GM18867 (cell line): ENCODE data around the gene IFNG.

ENCODE experiments used
- ATAC-seq: cut with Tn5 transposase; IDR thresholded peaks from one replicate; pipeline ENCODE4 v1.9.1; 2021; ENCODE audit warnings: mild to moderate bottlenecking, moderate library complexity; ENCODE audit not compliant: unreplicated experiment

Gene IFNG

DNA sequence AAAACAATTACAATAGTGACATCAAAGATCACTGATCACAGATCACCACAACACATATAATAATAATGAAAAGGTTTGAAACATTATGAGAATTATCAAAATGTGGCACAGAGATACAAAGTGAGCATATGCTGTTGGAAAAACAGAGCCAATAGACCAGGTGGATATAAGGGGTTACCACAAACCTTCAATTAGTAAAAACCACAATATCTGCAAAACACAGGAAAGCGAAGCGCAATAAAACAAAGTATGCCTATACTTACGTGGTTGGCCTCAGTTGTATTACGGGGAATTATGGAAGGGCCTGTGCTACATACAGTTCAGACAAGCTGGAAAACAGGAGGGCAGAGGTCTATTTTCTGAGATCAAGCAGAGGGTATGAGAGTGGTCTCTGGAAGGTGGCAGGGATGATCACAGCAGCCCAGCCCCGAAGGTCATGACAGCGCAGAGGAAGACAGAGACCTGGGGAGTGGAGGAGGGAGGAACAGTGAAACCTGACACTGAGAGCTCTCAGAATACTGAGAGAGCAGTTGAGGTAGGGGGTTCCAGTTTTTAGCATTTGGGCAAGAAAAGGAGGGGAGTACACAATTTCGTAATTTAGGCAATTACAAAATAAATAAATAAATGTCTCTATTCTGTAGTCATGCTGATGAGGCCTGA, 41.3 kb downstream of the IFNG start:
- no peak for ATAC-seq

DNA sequence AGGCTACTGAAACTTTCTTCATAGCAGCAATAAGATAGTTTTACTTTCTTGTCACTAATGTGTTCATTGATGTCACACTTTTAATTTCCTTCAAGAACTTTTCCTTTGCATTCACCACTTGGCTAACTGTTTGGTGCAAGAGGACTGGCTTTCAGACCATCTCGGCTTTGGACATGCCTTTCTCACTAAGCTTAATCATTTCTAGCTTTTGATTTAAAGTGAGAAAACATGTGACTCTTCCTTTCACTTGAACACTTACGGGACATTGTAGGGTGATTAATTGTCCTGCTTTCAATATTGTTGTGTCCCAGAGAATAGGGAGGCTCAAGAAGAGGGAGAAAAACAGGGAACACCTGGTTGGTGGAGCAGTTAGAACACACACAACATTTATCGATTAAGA, 41.9 kb downstream of the IFNG start:
- no peak for ATAC-seq

DNA sequence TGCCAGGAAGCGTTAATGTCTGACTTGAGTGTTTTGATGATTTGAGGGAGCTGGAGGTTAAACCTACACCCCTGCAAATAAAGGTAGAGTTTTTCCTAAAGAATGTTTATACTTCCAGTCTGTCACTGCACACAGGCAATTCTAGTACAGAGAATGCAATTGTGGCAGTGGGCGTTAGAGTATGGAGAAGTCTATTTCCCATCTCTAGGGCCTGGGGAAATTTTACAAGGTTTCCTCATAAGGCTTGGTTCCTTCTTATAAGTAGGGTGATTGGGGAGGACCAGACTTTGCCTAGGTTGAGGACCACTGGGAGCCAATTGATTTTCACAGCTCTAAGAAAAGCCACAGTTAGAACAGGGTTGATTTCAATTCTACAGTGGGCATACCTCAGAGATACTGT, 44.3 kb downstream of the IFNG start:
- ATAC-seq, result no peak

DNA sequence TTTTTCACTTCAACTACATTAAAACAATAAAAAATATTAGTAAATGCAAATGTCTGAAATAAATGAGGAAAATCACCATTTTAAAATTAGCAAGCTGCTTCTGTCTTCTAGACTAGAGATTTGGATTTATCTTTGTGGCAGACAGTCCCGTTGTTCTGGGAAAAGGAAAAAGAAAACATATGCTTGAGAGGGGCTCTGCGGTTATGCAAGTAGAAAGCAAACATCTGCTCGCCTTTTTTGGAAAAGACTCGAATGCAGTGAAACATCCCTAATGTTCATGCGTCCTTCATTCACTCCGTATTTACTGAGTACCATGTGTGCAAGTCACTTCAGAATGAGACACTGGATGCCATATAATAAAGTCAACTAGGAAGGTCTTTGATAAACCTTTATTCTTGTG, 44.9 kb downstream of the IFNG start:
- no peak for ATAC-seq

DNA sequence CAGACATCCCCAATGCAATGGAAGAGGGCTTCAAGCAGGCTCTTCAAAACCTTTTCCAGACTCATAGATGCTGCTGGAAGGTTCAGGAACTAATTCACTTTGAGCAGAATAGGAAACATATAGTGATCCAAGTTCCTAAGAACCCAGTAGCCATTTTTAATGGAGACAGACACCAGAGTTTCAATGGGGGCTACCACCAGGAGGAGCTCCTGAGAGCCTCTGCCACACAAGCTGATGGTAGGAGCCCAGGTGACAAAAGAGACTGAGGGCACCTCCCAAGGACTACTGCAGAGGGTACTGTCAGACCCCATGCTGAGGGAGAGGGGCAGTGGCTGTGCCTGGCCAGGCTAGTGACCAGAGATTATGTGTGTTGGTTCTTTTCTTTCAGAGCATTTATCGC, 45.9 kb downstream of the IFNG start:
- no peak for ATAC-seq

DNA sequence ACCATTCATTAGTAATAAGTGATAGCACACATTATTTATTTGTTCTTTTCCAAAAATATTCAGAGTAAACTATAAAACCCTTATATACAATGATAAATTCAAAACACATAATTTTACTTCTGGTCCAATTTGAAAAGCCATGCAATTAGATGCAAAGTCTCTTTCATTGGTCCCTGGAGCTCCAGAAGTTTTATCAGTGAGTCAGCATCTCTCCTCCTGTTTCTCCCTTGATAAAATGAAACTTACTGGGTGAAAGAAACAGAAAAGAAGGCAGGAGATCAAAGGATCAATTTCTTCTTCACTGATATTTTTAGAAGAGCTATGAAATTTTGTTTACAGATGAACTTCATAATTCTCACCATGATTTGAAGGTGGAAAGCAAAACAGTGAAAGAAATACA, 47.5 kb downstream of the IFNG start:
- no peak for ATAC-seq

DNA sequence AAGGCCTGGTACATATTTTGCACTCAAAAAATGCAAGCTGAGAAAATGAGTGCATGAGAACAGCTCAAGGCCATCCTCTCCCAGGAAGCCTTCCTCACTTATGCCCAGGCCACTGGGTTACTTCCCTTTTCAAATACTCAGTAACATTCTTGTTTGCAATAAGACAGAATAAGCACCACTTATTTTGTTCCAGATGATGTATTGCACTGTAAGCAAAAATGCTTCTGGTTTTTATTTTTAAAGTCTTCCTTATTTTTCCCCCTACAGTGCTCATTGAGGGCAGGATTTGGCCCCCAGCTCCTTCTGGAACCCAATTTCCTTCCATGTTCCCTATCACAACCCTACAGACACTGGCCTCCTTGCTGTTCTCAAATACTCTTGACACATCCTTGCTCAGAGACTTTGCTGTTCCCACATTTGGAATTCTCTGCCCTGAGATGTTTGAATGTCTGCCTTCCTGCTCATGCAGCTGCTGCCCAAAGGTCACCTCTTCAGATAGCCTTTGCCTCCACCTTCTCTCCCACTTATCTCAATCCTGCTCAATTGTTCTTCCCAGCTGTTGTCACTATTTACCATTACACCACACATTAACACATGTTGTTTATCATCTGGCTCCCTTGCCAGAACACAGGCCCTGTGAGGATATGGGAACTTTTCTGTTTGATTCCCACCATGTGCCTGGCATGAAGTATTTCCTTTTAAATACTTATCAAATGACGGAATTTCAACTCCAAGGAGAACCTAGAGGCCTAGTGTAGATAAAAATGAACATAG, 49.9 kb downstream of the IFNG start:
- no peak for ATAC-seq

DNA sequence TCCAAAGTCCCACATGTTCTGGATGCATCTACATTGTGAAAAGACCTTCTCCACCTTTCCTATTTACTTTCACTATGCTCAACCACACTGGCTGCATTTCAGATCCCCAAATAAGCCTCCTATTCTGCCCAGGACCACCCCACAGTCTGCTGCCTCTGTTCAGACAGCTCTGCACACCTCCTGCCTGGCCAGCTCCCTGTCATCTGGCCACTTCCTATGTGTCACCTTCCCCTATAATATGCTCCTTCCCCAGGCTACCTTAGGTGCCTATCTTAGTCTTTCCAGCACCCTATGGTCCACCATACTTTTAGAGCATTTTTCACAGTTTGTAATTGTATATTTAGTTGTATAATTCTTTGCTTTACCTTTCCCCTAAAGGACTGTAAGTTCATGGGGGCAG, 50.5 kb downstream of the IFNG start:
- ATAC-seq, result no peak

DNA sequence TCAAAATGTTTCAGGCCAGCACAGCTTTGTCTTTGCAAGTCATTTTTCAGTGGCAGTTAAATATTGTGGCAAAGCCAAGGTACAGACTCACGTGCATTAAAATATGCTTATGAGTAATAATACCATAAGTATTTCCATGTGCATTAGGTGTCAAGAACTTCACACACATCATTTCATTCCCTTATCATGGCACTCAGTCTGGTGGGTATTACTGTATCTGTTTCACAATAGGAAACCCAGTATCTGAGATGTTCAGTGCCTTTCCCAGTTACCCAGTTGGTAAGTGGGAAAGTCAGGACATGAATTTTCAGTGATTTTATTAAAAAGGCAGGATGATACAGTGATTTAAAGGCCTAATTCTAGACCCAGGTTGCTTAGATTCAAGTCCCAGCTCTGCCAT, 52.9 kb downstream of the IFNG start:
- ATAC-seq, result no peak

DNA sequence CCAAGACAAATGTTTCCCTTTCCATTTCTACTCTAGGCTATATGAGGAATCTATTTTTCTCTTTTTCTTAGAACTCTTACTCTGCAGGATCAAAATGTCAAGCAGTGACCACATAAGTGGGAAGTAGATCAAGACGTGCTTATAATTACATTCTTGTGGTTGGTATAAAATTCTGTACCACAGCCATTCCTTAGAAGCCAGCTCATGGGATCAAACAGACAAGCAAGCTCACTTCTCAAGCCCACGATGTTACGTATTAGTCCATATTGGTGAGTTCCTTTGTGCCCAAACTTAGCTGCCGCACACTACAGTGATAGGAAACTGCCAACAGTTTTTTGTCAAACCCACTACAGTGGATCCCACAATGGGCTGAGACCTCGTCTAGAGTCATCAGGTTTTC, 53.4 kb downstream of the IFNG start:
- no peak for ATAC-seq
